ENCODE measurements around the gene RIPPLY3.

The RIPPLY3 gene

GRCh38 chr21:37009740-37010341 lies 3.3 kb downstream of the RIPPLY3 start (continued):
- TF ChIP-seq EGR2 (tag by site-specific recombination; IDR thresholded peaks at IDR 0.05; ENCODE audit: low read depth) (0 out of 2 replicates have a peak, but pooled peaks have one; percentile 15), KLF8 (tag by site-specific recombination; IDR thresholded peaks at IDR 0.05) (peak; percentile 72), ZBTB7A (tag by site-specific recombination; IDR thresholded peaks at IDR 0.05; ENCODE audit: low read depth) (no peak), ZNF169 (tag by site-specific recombination; IDR thresholded peaks at IDR 0.05) (no peak), ZNF626 (tag by site-specific recombination; IDR thresholded peaks at IDR 0.05) (no peak), ZBTB20 (tag by site-specific recombination; IDR thresholded peaks at IDR 0.05) (peak; percentile 95), ZNF184 (tag by site-specific recombination; IDR thresholded peaks at IDR 0.05) (peak; percentile 81), ZBTB10 (tag by site-specific recombination; IDR thresholded peaks at IDR 0.05) (no peak), ZNF830 (tag by site-specific recombination; IDR thresholded peaks at IDR 0.05; ENCODE audit: low read depth) (no peak), ZNF785 (tag by site-specific recombination; IDR thresholded peaks at IDR 0.05) (no peak), ZNF514 (tag by site-specific recombination; IDR thresholded peaks at IDR 0.05) (no peak), ZBTB8A (tag by site-specific recombination; IDR thresholded peaks at IDR 0.05) (peak; percentile 90), GLIS2 (tag by site-specific recombination; IDR thresholded peaks at IDR 0.05) (no peak), ZNF341 (tag by site-specific recombination; IDR thresholded peaks at IDR 0.05; ENCODE audit: low read depth) (peak; percentile 80), ZBTB1 (tag by site-specific recombination; IDR thresholded peaks at IDR 0.05) (no peak), ZNF660 (tag by site-specific recombination; IDR thresholded peaks at IDR 0.05) (no peak), ZNF311 (tag by site-specific recombination; IDR thresholded peaks at IDR 0.05; ENCODE audit: borderline replicate concordance) (no peak), ZNF2 (tag by site-specific recombination; IDR thresholded peaks at IDR 0.05) (peak; percentile 94), ZNF645 (tag by site-specific recombination; IDR thresholded peaks at IDR 0.05) (no peak), ZSCAN4 (tag by site-specific recombination; IDR thresholded peaks at IDR 0.05) (no peak), WT1 (tag by site-specific recombination; IDR thresholded peaks at IDR 0.05) (peak; percentile 8; the same call in 1 of the 2 replicates), ZBTB26 (tag by site-specific recombination; optimal IDR thresholded peaks at IDR 0.05) (peak; percentile 50), ZNF704 (tag by site-specific recombination; IDR thresholded peaks at IDR 0.05) (no peak), ZNF416 (tag by site-specific recombination; IDR thresholded peaks at IDR 0.05) (no peak), ZNF707 (tag by site-specific recombination; IDR thresholded peaks at IDR 0.05) (no peak), ZNF747 (tag by site-specific recombination; IDR thresholded peaks at IDR 0.05) (no peak), PRDM2 (tag by site-specific recombination; IDR thresholded peaks at IDR 0.05; ENCODE audit: borderline replicate concordance) (no peak)

All from HEK293 (cell line).